HG03196 (cell line): Measurements from ENCODE around the gene ETS1.

Experiments
- ATAC-seq: cut with Tn5 transposase; IDR thresholded peaks from one replicate; pipeline ENCODE4 v1.9.1; 2021; ENCODE audit not compliant: unreplicated experiment

ETS1 gene

DNA sequence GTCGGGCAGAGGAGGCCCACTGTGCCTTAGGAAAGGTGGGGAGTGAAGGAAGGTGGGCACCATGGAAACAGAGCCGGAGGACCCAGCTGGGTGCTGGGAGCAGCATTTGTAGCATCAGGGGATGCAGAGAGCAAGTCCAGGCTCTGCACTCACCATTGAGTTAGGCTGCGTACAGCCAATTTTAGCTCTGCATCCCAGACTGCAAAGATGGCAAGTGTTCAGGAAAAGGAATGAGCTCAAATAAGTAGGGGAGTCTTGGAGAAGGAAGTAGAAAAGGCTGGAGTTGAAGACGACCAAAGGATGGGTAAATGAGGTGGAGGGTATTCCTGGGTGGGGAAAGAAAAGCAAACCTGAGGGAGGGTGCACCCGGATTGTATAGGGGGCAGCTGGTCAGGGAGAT lies 31.6 kb upstream of the ETS1 start:
- no peak for ATAC-seq

DNA sequence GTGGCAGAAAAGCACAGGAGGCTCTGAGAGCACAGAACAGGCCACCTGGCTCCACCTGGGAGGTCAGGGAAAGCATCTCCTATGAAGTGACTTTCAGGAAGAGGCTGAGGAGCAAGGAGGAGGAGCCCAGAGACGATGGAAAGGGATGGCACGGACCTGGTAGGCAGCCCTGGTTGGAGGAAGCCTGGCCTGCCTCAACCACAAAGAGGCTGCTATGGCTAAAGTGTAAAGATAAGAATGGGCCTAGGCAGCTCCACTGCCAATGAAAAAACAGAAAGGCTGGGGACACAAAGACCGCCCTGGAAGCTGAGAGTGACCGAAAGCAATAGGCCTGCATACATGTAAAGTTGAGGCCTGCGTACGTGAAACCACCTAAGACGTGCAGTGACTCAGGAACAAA lies 31.2 kb upstream of the ETS1 start:
- ATAC-seq: no peak

DNA sequence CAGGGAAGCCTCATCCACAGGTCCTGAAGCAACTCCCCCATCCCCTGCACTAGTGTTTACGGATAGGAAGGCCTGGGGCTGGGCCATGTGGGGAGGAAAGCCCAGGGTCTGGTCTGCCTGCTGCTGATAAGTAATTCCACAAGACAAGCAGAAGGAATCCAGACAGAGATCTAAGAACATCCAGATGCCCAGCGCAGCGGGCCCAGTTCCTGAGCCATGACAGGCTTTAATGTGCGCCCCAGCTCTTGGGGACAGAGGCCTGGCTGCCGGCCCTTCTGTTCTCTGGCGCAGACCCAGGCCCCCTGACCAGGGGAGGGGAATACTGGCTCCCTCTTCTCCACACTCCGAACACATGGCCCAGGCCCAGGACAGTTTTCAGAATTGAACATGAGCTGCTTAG lies 28.8 kb upstream of the ETS1 start:
- no peak for ATAC-seq

DNA sequence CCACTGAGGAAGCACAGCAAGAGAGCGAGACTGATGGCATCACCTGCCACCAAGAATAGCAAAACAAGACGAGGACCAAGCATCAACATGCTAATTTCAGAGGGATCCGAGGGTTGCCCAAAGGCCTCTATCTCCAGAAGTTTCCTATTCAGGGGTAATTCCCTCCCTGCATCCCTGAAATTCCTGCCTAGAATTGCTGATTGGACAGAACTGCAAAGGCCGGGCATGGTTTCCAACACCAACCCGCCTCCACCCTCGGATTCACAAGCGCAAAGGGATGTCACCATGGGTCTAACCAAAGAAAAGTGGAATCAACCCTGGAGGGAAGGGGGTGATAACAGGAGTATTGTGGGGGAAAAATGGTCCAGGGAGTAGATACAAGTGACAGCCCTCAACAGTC lies 28.3 kb upstream of the ETS1 start:
- no peak for ATAC-seq

DNA sequence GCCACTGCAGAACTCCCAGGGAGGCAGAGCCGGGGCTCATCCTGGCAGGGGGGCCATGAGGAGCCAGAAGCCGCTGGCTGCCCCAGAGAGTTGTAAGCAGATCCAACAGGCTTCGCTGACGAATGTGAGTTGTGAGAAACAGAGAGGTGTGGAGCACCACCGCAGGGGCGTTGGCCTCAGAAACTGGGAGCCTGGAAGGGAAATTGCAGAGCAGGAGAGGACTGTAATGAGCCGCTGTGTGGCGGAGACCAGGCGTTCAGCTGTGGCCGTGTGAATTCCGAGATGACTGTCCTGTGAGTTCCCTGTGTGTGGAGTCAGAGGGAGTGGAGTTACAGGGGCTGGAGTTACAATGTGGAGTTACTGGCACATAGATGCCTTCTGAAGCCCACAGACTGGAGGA lies 27.7 kb upstream of the ETS1 start:
- no peak for ATAC-seq

DNA sequence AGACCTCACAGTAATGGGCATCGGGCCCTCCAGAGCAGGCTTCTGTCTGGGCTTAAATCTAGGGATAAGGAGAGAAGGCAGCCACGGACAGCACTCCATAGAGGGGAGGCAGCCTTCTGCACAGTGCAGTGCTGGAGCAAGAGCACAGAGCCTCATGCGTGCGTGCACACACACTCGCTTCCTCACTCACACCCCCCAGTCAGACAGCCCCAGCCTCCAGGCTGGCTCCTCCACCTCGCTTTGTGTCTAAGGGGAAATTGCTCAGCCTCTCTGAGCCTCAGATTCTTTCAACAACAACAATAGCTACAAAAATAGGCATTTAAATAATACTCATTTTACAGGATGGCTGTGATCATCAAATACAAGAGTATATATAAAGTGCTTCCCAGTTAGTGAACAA lies 26.7 kb upstream of the ETS1 start:
- no peak for ATAC-seq

DNA sequence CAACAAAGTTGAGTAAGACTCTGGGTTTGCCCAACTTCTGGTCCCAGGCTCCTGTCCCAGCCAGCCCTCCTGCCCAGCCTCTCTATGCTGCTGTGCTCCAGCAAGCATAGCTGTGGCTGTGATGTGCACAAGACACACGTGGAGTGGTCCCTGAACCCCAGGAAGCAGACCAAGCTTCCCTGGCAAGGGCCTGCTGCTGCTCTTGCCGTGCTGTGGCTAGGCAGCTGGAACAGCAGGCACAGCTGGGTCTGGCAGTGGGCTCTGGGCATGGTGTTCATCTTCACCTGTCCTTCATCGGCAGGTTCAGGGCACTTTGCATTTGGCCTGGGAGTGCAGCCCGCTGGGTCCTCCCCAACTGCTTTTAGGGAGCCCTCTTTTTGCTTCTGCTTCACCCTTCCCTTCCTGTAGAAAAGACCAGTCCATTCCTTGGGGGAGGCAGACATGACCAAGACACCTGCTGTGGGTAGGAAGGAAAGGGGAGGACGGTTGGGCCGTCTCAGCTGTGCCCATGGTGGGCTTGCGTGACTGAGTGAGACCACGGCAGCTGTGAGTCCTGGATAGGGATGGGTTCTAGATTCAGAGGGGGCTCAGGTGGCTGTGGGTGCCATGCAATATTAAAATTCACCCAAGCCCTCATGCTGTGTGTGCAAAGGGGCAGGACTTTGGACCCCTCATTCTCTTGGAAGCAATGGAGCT lies 26.1 kb upstream of the ETS1 start:
- ATAC-seq: no peak

DNA sequence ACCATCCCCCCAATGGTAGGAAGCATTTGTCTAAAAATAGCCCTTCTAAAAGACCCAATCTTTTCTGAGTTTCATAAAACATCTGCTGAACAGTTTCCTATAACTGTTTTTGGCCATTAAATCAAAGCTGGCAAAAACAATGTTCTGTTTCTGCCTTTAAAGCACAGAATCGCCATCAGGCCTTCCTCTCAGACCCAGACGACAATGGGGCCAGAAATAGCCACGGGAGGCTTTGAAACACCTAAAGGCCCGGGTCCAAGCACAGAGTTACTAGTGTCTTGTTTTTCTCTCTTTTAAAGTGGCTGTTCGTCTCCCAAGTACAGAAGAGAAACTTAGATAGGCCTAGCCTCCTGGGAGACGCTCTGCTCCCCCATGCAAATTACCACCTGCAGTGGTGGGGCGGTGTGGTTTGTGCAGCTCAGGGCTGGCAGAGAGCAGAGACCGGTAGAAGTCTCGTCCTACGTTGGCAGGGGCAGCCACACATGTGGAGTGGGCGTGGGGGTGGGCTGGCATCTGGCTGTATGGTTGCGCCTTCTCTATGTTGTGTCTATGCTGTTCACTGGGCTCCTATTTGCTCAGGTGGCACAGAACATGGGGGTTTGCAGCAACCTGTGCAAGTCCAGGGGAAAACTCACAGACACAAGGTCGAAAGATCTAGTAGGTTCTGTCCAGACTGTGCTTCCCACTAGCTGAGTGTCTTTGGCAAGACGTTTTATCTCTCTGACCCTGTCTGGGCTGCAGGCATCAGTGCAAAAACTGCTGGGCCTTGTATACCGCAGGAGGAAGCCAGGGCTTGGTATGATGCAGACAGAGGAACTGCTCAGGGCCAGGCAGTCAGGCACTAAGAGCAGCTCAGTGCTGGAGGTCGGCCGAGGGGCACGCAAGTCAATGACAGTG lies 23.6 kb upstream of the ETS1 start:
- peak; percentile 96 for ATAC-seq

DNA sequence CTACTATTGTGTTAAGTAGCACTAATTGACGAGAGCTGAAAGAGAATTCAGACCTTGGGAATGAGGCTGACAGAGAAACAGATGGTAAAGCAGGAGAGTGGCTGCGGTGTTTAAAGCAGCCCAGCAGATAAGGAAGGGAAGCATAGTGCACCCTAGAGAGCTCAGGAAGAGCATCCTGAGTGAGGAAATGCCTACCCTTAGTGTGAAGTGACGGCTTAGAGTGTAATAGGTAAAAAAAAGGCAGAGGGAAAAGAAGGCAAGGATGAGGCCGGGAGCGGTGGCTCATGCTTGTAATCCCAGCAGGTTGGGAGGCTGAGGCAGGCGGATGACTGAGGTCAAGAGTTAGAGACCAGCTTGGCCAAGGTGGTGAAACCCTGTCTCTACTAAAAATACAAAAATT lies 22.4 kb upstream of the ETS1 start:
- no peak for ATAC-seq

DNA sequence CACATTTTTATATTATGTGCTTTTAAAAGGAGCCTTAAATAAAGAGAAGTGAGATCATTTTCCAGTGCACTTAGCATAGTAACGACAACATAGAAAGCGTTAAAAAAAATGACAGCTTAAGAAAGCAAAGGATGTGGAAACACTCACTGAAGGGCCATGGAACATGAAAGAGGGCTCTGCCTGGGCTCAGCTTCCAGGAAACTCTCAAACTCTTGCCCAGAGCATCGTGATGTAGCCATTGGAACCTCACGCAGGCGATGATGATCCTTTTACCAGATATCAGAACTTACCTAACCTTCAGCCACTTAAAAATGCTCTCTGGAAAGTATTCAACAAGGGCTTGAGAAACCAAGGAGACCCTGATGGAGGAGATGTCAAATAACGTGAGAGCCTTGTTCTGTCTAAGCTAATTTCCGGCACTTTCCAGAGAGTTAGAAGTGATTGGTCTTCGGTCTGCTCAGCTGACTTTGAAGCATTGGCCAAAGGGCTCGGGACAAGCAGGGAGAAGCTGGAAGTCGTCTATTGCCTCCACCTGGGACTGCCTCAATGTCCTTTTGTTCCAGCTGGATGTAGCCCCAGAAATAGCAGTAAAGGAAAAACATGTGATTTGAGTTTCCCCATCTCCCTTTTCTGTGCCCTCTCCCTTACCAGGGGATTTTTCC lies 21.5 kb upstream of the ETS1 start:
- ATAC-seq: no peak

DNA sequence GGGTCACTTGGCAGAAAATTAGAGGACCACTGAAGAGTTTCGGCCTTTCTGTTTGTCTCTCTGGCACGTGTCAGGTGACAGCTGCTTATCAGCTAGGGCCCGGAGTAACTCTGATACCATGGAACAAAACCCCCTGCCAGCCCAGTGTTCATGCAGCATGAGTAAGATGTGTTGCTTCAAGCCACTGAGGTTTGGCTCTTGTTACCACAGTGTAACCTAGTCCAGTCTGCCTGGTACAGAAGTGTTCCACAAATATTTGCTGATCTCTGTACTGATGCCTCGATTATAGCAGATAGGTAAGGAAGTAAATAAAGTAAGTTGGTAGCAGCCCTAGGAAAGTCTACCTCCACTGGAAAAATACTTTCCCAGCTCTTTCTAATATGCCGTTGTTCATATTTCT lies 20.5 kb upstream of the ETS1 start:
- no peak for ATAC-seq

DNA sequence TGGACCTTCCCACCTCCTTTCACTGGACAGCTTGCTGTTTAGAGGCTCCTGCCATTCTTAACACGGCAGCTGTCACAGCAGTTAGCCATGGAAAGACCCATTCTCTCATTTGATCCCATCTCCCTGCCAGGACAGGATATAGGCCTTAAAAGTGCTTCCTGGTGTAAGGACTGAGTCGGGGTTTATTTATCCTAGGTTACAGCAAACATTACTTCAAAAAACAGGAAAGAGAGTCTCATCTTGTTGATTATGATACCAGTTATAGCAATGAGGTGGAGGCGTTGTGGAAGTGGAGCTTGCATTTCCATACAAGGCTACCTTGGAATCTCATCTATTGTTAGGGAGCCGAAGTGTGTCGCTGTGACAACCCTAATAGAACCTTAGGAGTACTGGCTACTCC lies 17.4 kb upstream of the ETS1 start:
- ATAC-seq: no peak

DNA sequence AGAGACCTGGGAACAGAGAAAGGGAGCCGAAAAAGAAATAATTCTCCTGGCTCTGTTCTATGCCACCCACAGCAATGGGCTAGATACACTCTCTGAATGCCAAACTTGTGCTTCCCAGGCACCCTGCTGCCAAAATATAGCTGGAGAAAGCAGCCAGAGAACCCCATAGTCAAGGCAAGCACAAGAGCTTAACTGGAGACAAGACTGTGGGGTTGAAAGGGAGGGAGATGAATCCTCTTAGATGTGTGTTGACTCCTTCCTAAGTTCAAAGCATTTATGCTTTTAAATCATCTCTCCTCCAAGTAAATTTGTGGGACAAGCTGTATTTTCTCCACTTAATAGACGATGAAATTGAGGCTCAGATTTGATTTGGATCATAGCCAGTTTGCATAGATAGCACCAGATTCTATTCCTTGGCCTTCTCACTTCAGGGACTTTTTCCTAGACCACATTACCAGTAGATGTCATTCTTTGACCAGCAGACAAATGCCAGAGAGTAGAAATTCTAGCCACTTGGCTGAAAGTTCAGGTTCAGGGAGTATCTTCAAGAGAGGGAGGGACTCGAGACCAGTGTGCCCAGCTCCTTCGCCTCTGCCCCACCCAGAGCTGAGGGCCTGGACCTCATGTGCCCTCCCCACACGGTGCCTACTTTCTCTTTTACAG lies 16.5 kb upstream of the ETS1 start:
- ATAC-seq: peak; percentile 74

DNA sequence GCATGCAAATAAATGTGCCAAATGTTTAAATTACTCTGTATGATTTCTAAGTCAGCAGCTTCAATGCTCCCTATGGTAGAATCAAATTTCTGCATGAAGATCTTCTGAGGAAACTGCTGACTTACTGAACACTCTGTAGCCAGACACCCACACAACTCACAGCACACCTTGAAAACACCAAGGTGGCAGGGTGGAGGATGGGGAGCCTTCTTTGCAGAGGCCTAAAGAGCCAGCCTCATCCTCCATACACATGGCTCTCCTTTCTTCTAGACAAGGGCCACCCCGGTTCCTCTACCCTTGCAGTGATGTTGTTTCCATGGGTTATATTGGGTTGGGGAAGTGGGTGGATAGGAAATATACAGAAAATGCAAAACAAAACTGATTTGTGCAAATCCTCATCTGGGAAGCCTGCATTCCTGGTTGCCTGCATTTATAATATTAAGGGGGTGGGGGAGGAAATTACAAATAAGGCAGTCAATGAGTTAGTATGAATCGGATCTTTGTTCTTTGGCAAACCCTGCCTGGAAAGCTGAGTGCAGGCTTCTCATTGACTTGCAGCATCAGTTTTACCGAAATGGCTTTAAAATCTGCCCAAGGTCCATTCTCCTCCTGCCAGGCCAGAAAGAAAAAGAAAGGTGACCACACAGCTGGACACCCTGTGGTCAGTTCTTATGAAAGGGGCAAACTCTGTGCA lies 15.8 kb upstream of the ETS1 start:
- no peak for ATAC-seq

DNA sequence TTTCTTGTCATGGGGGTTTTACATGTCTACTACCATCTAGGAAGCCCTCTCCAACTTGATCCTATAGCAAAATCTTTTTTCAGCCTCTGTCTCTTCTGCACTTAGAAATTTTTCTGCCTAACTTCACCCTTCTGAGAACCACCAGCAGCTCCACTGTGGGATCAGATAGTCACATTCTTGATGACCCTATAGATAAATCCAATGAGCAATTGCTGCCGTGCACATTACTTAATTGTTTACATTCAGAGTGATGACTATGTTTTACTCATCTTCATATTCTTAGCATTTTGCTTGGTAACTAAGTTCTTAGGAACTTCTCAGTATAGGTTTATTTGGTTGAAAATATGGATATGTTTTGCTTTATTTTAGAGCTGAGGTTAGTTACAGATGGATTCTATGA lies 12.4 kb upstream of the ETS1 start:
- no peak for ATAC-seq

DNA sequence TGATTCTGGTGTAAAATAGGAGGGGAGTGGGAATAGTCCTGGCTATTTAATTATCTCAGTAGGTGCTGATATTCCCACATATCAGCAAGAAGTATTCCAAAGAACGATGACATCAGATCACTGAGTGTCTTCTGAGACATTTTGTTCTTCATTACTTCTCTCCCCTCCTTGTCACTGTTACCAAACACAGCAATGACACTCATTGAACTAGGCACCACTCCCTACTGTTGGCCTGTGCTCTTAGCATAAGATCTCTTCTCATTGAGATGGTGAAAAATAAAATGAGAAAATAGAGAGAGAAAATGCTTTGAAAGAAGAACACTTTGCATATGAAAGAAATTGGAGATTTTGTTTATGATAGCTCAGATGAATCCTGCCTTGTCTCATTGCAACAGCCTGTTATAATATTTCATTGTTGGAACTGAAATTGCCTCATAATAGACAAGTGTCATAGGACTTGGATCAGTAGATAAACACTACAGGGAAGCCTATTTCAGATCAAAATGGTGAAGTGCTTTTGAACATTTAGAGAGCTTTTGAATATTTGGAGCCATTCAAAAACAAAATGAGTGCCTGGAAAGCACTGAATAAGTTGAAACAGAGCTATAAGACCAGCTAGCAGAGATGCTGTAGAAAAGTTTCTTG lies 11.3 kb upstream of the ETS1 start:
- no peak for ATAC-seq

DNA sequence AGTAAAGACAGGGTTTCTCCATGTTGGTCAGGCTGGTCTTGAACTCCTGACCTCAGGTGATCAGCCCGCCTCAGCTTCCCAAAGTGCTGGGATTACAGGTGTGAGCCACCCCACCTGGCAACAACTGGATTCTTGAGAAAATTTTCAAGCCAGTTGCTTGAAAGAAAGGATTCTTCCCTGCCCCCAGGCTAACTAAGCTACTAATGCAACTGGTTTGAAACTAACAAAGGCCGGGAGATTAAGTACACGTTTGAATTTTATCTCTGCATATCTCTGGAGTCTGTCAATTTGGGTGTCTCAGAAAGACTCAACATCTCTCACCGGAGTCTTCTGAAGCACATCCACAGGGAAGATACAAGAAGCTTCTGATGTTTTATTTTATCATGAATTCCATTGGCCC lies 10.7 kb upstream of the ETS1 start:
- no peak for ATAC-seq

DNA sequence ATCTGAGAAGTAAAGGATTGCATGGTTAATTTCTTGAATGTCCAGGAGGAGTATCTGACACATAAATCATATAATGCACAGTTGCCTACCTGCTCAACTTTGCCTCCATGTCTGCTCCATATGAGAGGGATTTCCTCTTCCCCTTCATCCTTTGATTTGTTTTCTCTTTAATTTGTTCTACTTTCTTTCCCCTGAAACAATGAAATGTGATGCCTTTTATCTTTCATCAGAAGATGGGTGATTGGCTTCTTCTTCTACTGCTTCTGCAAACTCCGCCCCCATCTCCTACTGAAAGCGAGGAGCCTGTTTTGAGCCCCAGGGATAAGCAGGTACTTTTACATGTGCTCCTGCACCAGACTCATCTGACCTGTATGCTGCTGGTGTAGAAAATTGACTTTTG lies 9.9 kb upstream of the ETS1 start:
- ATAC-seq: no peak

DNA sequence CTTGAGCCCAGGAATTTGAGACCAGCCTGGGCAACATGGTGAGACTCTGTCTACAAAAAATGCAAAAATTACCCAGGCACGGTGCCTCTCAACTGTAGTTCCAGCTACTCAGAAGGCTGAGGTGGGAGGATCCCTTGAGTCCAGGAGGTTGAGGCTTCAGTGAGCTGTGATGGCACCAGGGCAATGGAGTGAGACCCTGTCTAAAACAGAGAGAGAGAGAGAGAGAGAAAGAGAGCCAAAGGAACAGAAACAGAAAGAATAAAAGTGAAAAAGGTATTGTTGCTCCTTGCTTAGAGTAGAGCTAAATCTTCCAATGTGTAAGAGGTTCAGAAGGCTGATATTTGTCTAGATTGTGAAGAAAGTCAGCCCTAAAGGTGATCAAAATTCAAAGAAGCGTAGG lies 8.9 kb upstream of the ETS1 start:
- ATAC-seq: no peak

DNA sequence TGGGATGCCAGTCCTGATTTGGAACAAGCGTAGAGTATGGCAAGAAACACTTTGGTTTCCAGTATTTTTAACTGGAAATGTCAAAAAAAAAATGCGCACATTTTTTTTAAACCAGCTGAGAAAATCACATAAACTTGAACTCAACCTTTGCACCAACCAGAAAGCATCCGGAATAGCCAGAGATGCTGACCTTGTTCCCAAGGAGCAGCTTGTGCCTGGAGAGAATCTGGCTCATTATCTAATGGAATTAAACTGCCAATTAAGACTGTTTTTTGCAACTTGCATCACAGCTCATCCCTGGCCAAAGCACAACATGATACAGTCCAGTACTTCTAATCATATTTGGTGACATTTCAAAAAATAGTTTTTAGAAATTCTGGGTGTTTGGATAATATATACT lies 8.4 kb upstream of the ETS1 start:
- ATAC-seq: no peak
